ENCODE data around the gene PI16.

Gene PI16

GRCh38 chr6:36956446-36956820 is 1.9 kb downstream of the PI16 start:
- in situ Hi-C loops (cut with HindIII; ENCODE audit: low sequenced_read_pairs) = no loop called here

- in situ Hi-C loops (cut with HindIII; ENCODE audit: low sequenced_read_pairs) = no loop called here
Observed at GRCh38 chr6:36957773-36958271, 3.3 kb downstream of the PI16 start.

GRCh38 chr6:36958775-36959554 is 4.4 kb downstream of the PI16 start:
- in situ Hi-C loops (cut with HindIII; ENCODE audit: low sequenced_read_pairs) = no loop called here

- in situ Hi-C loops (cut with HindIII; ENCODE audit: low sequenced_read_pairs) = no loop called here
Observed at GRCh38 chr6:36959555-36960250, 5.2 kb downstream of the PI16 start.

- in situ Hi-C loops (cut with HindIII; ENCODE audit: low sequenced_read_pairs) = no loop called here
Observed at GRCh38 chr6:36961441-36962435, 7.2 kb downstream of the PI16 start.

GRCh38 chr6:36962874-36963273 is 8.3 kb downstream of the PI16 start:
- in situ Hi-C loops (cut with HindIII; ENCODE audit: low sequenced_read_pairs) = no loop called here

- in situ Hi-C loops (cut with HindIII; ENCODE audit: low sequenced_read_pairs) = no loop called here
Observed at GRCh38 chr6:36963451-36964290, 9.1 kb downstream of the PI16 start.

- in situ Hi-C loops (cut with HindIII; ENCODE audit: low sequenced_read_pairs) = no loop called here
Observed at GRCh38 chr6:36964349-36964748, 9.8 kb downstream of the PI16 start.

GRCh38 chr6:36964908-36965307 is 10.4 kb downstream of the PI16 start:
- in situ Hi-C loops (cut with HindIII; ENCODE audit: low sequenced_read_pairs) = no loop called here

- in situ Hi-C loops (cut with HindIII; ENCODE audit: low sequenced_read_pairs) = no loop called here
Observed at GRCh38 chr6:36967301-36967700, 12.8 kb downstream of the PI16 start.

- in situ Hi-C loops (cut with HindIII; ENCODE audit: low sequenced_read_pairs) = no loop called here
Observed at GRCh38 chr6:36967757-36968156, 13.2 kb downstream of the PI16 start.

GRCh38 chr6:36968266-36968977 is 13.9 kb downstream of the PI16 start:
- in situ Hi-C loops (cut with HindIII; ENCODE audit: low sequenced_read_pairs) = no loop called here

GRCh38 chr6:36969240-36969691 is 14.7 kb downstream of the PI16 start:
- in situ Hi-C loops (cut with HindIII; ENCODE audit: low sequenced_read_pairs) = no loop called here

- in situ Hi-C loops (cut with HindIII; ENCODE audit: low sequenced_read_pairs) = no loop called here
Observed at GRCh38 chr6:36969988-36970891, 15.7 kb downstream of the PI16 start.

- in situ Hi-C loops (cut with HindIII; ENCODE audit: low sequenced_read_pairs) = no loop called here
Observed at GRCh38 chr6:36970892-36971842, 16.6 kb downstream of the PI16 start.

- in situ Hi-C loops (cut with HindIII; ENCODE audit: low sequenced_read_pairs) = no loop called here
Observed at GRCh38 chr6:36971921-36972673, 17.6 kb downstream of the PI16 start.

- in situ Hi-C loops (cut with HindIII; ENCODE audit: low sequenced_read_pairs) = no loop called here
Observed at GRCh38 chr6:36973190-36973589, 18.7 kb downstream of the PI16 start.

Measured in endothelial cell of hepatic sinusoid (primary cell).